Omental fat pad (tissue), 4 donors: Measurements from ENCODE around the gene TBC1D9B. TPM values are rescaled to one million over a fixed set of nuclear protein-coding genes. Genes with fewer than 3 reads are reported as not detected.

Experiments used
- ATAC-seq: fragments of 150-250 bp; one replicate; pipeline ENCODE4 v1.9.1; 2016; ENCODE audit warnings: mild to moderate bottlenecking, moderate library complexity; ENCODE audit not compliant: low FRiP score
- DNase-seq: peaks from one replicate; pipeline ENCODE4 v3.0.0-alpha.2; 2019; ENCODE audit warnings: low spot score
- total RNA-seq, 4 donors: library from RNA; depleted of rRNA; stranded (reverse); fragments of >200 nt; gene quantifications; one replicate each; pipeline ENCODE4 v1.1.0, GENCODE V29; 2016
- TF ChIP-seq, protein P1 (sequence below), 3 donors: fragments of 450-650 bp; IDR thresholded peaks; one replicate each; pipeline ENCODE4 v1.5.1; 2016 to 2017; ENCODE audit warnings: antibody characterized with exemption in 3 of 3, mild to moderate bottlenecking in 3 of 3, moderate library complexity in 2 of 3

TBC1D9B gene
- total RNA-seq, 4 donors from 2014 or later = 85.4 to 114 (median 97.0) TPM

DNA sequence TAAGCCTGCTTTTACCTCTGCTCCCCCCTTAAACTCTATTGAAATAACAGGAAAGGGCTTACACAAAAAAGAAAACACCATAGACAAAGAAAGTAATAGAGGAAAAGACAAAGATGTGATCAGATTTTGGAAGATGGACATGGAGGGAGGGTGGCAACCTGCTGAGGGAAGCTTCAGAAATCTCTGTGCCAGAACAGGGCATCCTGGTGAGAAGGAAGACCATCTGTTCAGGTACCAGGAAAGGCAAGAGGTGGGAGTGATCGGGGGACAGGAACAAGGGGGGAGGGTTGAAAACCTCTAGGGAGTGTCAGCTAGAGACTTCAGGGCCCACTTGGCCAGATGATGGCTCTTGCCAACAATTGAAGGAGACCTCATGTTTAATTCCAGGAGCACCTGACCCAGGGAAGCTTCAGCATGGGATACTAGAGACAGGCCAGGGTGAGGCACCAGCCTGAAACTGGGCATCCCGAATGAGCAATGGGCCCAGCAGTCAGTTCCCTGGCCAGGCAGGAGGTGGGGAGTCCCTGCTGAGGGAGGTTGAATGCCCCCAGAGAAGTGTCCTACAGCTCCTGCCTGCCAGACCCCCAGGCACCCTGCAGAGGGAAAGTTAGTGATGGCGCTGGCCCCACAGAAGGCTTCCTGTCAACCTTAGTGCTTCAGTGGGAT is 78.8 kb downstream of the TBC1D9B start:
- DNase-seq (no peak), ATAC-seq (no peak)
- TF ChIP-seq, protein P1, sequence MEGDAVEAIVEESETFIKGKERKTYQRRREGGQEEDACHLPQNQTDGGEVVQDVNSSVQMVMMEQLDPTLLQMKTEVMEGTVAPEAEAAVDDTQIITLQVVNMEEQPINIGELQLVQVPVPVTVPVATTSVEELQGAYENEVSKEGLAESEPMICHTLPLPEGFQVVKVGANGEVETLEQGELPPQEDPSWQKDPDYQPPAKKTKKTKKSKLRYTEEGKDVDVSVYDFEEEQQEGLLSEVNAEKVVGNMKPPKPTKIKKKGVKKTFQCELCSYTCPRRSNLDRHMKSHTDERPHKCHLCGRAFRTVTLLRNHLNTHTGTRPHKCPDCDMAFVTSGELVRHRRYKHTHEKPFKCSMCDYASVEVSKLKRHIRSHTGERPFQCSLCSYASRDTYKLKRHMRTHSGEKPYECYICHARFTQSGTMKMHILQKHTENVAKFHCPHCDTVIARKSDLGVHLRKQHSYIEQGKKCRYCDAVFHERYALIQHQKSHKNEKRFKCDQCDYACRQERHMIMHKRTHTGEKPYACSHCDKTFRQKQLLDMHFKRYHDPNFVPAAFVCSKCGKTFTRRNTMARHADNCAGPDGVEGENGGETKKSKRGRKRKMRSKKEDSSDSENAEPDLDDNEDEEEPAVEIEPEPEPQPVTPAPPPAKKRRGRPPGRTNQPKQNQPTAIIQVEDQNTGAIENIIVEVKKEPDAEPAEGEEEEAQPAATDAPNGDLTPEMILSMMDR (IDR thresholded peaks at IDR 0.05) = no peak

GRCh38 chr5:179827680-179828079 is 80.0 kb downstream of the TBC1D9B start:
- TF ChIP-seq, protein P1 (IDR thresholded peaks at IDR 0.05) = no peak
- ATAC-seq (no peak), DNase-seq (no peak)

GRCh38 chr5:179825655-179826182 is 82.0 kb downstream of the TBC1D9B start:
- no peak for ATAC-seq
- TF ChIP-seq, protein P1 (IDR thresholded peaks at IDR 0.05) = no peak
- no peak for DNase-seq

GRCh38 chr5:179824745-179825112 is 83.0 kb downstream of the TBC1D9B start:
- no peak for DNase-seq
- TF ChIP-seq, protein P1 (IDR thresholded peaks at IDR 0.05) = no peak
- no peak for ATAC-seq

GRCh38 chr5:179823937-179824744 is 83.6 kb downstream of the TBC1D9B start:
- ATAC-seq = no peak
- DNase-seq = no peak
- TF ChIP-seq, protein P1 (IDR thresholded peaks at IDR 0.05) = no peak

DNA sequence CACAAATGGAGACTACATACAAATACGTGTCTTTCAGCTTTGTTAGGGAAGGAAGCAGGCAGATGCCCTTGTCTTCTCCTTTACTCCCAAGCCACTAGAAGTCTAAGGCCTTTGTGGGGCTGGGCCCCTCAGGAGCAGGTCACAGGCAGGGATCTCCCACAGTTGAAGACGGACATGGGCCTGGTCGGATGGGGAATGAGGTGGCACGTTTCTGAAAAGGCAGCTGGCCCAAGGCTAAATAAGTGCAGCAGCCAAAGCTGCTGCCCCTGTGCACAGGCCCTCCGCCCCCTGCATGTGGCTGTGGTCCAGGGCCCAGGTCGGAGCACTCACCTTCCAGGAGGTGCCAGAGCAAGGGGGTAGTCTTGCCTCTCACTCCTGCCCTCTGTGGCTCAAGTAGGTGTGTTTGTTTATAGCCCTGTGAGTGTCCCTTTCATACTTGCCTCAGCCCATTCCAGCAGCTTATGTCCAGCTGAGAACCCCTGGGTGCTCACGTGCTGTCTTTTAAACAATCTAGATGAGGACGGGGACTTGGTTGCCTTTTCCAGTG is 85.2 kb downstream of the TBC1D9B start:
- TF ChIP-seq, protein P1 (IDR thresholded peaks at IDR 0.05) = no peak
- ATAC-seq = no peak
- no peak for DNase-seq
